ENCODE measurements around the gene TEKT2.

The TEKT2 gene

GRCh38 chr1:36137226-36137625 lies 53.3 kb downstream of the TEKT2 start:
- no peak for DNase-seq (ENCODE audit: low read depth)
- no peak overlapping the region for H3K4me3 ChIP-seq (ENCODE audit: control insufficient read depth, low read depth, low read length)
- TF ChIP-seq CTCF (conservative IDR thresholded peaks at IDR 0.05; ENCODE audit: control insufficient read depth, insufficient read depth, low read depth, low read length) = no peak

GRCh38 chr1:36137776-36138175 lies 53.9 kb downstream of the TEKT2 start:
- TF ChIP-seq CTCF (conservative IDR thresholded peaks at IDR 0.05; ENCODE audit: control insufficient read depth, insufficient read depth, low read depth, low read length) = no peak
- no peak overlapping the region for H3K4me3 ChIP-seq (ENCODE audit: control insufficient read depth, low read depth, low read length)
- DNase-seq (ENCODE audit: low read depth) = no peak

Measured in fibroblast of mammary gland (primary cell).